GM12878 (cell line): ENCODE results near the gene DMD. TPM values are rescaled to one million over a fixed set of nuclear protein-coding genes. Genes with fewer than 3 reads are reported as not detected.

Experiments
- ATAC-seq: fragments of 200-7000 bp; cut with Tn5 transposase; 3 replicates; pipeline ENCODE4 v1.9.1; 2020; ENCODE audit warnings: mild to moderate bottlenecking, moderate library complexity
- BruUV-seq: library from RNA; stranded (reverse); fragments of 400-500 nt; replicated peaks from 2 replicates; lab custom pipeline; 2021; lab: Mats Ljungman, UMichigan
- CTCF ChIA-PET: fragments of 300-600 bp; sonication (Branson Sonifier 250); formaldehyde crosslinking; extraction: SDS; loops from one replicate; lab custom pipeline; 2021; ENCODE audit warnings: inconsistent platforms; lab: Yijun Ruan, JAX
- POLR2A ChIA-PET: fragments of 350-600 bp; formaldehyde crosslinking; extraction: SDS; loops from one replicate; lab custom pipeline; 2021; ENCODE audit warnings: inconsistent platforms; lab: Charles Lee
- RAD21 ChIA-PET: fragments of 300-600 bp; sonication (Branson Sonifier 250); formaldehyde crosslinking; loops from one replicate; lab custom pipeline; 2023; ENCODE audit warnings: antibody characterized with exemption; ENCODE audit not compliant: unreplicated experiment; lab: Charles Lee
- SMC1A ChIA-PET: fragments of 300-600 bp; sonication (Branson Sonifier 250); formaldehyde crosslinking; loops from one replicate; lab custom pipeline; 2023; ENCODE audit not compliant: unreplicated experiment, uncharacterized antibody; lab: Charles Lee
- DNase-seq: peaks from one replicate; pipeline ENCODE4 v3.0.0-alpha.2; 2011; ENCODE audit warnings: low read depth, low spot score
- FAIRE-seq: peaks from 3 replicates; lab custom pipeline; 2011; peaks lifted over from hg19 to GRCh38; lab: Jason Lieb, UNC
- H2AFZ ChIP-seq: 2 replicates; pipeline ENCODE4 v1.6.0; 2011; ENCODE audit warnings: low read depth, low read length, control low read depth; ENCODE audit not compliant: control insufficient read depth
- H3K27ac ChIP-seq: 2 replicates; pipeline ENCODE4 v1.5.1; 2011; ENCODE audit warnings: control low read depth; ENCODE audit not compliant: control insufficient read depth, insufficient read depth
- H3K27me3 ChIP-seq, 2 experiments: replicated peaks in 1 of 2; 2 replicates each; pipeline versions ENCODE4 v1.6.0 to v1.6.1; 2011; ENCODE audit warnings: low read length in 1 of 2; ENCODE audit not compliant: control insufficient read depth in 2 of 2, insufficient read depth in 2 of 2
- H3K36me3 ChIP-seq, 2 experiments: 2 replicates each; pipeline ENCODE4 v1.5.1; 2011; ENCODE audit warnings: low read length in 1 of 2; ENCODE audit not compliant: control insufficient read depth in 2 of 2, insufficient read depth in 2 of 2
- H3K4me1 ChIP-seq: 2 replicates; pipeline ENCODE4 v1.6.1; 2011; ENCODE audit warnings: mild to moderate bottlenecking, low read length, moderate library complexity, mixed read lengths; ENCODE audit not compliant: control insufficient read depth, insufficient read depth
- H3K4me2 ChIP-seq: 2 replicates; pipeline ENCODE4 v1.6.0; 2011; ENCODE audit warnings: control low read depth; ENCODE audit not compliant: control insufficient read depth, insufficient read depth
- H3K4me3 ChIP-seq: fragments of 200-600 bp; sonication (generic); 2 replicates; pipeline ENCODE4 v1.5.1; 2016
- H3K79me2 ChIP-seq: 2 replicates; pipeline ENCODE4 v1.6.0; 2011; ENCODE audit warnings: low read length; ENCODE audit not compliant: control insufficient read depth, insufficient read depth
- H3K9ac ChIP-seq: 2 replicates; pipeline ENCODE4 v1.8.0; 2011; ENCODE audit warnings: low read length, control low read depth, mixed read lengths; ENCODE audit not compliant: control insufficient read depth, insufficient read depth
- H3K9me3 ChIP-seq: replicated peaks from 3 replicates; pipeline ENCODE4 v1.5.1; 2011; ENCODE audit warnings: mild to moderate bottlenecking, low read length; ENCODE audit not compliant: control insufficient read depth, insufficient read depth
- H4K20me1 ChIP-seq: 2 replicates; pipeline ENCODE4 v1.6.0; 2011; ENCODE audit not compliant: control insufficient read depth, insufficient read depth
- CBFB ChIP-seq: IDR thresholded peaks from 2 replicates; pipeline ENCODE4 v1.6.1; 2016; ENCODE audit warnings: antibody characterized with exemption, low read depth
- FOXK2 ChIP-seq: fragments of 450-650 bp; IDR thresholded peaks from 2 replicates; pipeline ENCODE4 v1.6.1; 2017; ENCODE audit warnings: mild to moderate bottlenecking, moderate library complexity
- KAT2A ChIP-seq: conservative IDR thresholded peaks from 2 replicates; pipeline ENCODE4 v1.6.1; 2011; ENCODE audit warnings: low read depth, low read length; ENCODE audit not compliant: control insufficient read depth
- PAX8 ChIP-seq: fragments of 450-650 bp; IDR thresholded peaks from 2 replicates; pipeline ENCODE4 v1.6.1; 2017; ENCODE audit warnings: mild to moderate bottlenecking, moderate library complexity
- RUNX3 ChIP-seq: IDR thresholded peaks from 2 replicates; pipeline ENCODE4 v1.6.1; 2012; ENCODE audit warnings: low read length, inconsistent platforms
- SIX5 ChIP-seq: IDR thresholded peaks from 2 replicates; pipeline ENCODE4 v1.6.1; 2011; ENCODE audit warnings: mild to moderate bottlenecking, low read depth, low read length, moderate library complexity; ENCODE audit not compliant: severe bottlenecking
- SMAD1 ChIP-seq: fragments of 450-650 bp; IDR thresholded peaks from 2 replicates; pipeline ENCODE4 v1.6.1; 2018; ENCODE audit warnings: mild to moderate bottlenecking, low read depth; ENCODE audit not compliant: partially characterized antibody
- SP1 ChIP-seq: IDR thresholded peaks from one replicate; pipeline ENCODE4 v1.6.1; 2011; ENCODE audit warnings: low read depth, low read length
- WRNIP1 ChIP-seq: IDR thresholded peaks from 2 replicates; pipeline ENCODE4 v1.6.1; 2011; ENCODE audit warnings: low read depth, low read length, improper control_type of control experiment, borderline replicate concordance
- ZNF384 ChIP-seq: IDR thresholded peaks from 2 replicates; pipeline ENCODE4 v1.6.1; 2012; ENCODE audit warnings: low read depth, mild to moderate bottlenecking, low read length, improper control_type of control experiment, borderline replicate concordance
- in situ Hi-C: fragments of 300-500 bp; cut with MboI; formaldehyde crosslinking; loops from 9 replicates; pipeline ENCODE4 v1.14.3; 2018; ENCODE audit warnings: mixed read lengths
- intact Hi-C: fragments of 100-400 bp; cut with micrococcal nuclease; formaldehyde crosslinking; loops from one replicate; pipeline ENCODE4 v1.14.2; 2022; ENCODE audit not compliant: unreplicated experiment
- polyA plus RNA-seq, 11 experiments: library from polyadenylated mRNA; depleted of rRNA in 4 of 11; unstranded in 6 of 11; stranded (reverse) in 5 of 11; fragments of >200 nt; fragmentation: Nextera tagmentation in 4 of 11; fragmentation: Illumina TruSeq in 1 of 11; extraction: Ambion mirVana in 4 of 11; extraction: Trizol in 1 of 11; gene quantifications; 1 replicate in 1 of 11; 2 replicates in 10 of 11; pipeline versions ENCODE4 v1.2.1 to v1.2.3, GENCODE V29; 2011 to 2016; ENCODE audit warnings: inconsistent platforms in 2 of 11, missing spikeins in 2 of 11, low read depth in 1 of 11
- total RNA-seq, 4 experiments: library from RNA; depleted of rRNA in 3 of 4; stranded (reverse); fragments of >200 nt in 3 of 4; fragmentation: Illumina TruSeq in 1 of 4; extraction: Trizol in 1 of 4; gene quantifications; 2 replicates each; pipeline versions ENCODE4 v1.2.1 to v1.2.3, GENCODE V29; 2013 to 2021
- TF ChIP-seq, protein P1 (sequence below): fragments of 450-650 bp; IDR thresholded peaks from 2 replicates; pipeline ENCODE4 v1.6.1; 2017; ENCODE audit warnings: mild to moderate bottlenecking, moderate library complexity
- TF ChIP-seq, protein P2 (sequence below): fragments of 450-650 bp; IDR thresholded peaks from 2 replicates; pipeline ENCODE4 v1.6.1; 2018; ENCODE audit warnings: mild to moderate bottlenecking, low read depth, moderate library complexity; ENCODE audit not compliant: partially characterized antibody

DMD gene
- total and polyA plus RNA-seq, 10 of the 15 experiments (the other 5 are each of a cell fraction or from before 2014, with no cell fraction given): 1.4 to 24.3 (median 4.3) TPM

- TF ChIP-seq WRNIP1: no peak
- no peak for TF ChIP-seq PAX8
- TF ChIP-seq, protein P1, sequence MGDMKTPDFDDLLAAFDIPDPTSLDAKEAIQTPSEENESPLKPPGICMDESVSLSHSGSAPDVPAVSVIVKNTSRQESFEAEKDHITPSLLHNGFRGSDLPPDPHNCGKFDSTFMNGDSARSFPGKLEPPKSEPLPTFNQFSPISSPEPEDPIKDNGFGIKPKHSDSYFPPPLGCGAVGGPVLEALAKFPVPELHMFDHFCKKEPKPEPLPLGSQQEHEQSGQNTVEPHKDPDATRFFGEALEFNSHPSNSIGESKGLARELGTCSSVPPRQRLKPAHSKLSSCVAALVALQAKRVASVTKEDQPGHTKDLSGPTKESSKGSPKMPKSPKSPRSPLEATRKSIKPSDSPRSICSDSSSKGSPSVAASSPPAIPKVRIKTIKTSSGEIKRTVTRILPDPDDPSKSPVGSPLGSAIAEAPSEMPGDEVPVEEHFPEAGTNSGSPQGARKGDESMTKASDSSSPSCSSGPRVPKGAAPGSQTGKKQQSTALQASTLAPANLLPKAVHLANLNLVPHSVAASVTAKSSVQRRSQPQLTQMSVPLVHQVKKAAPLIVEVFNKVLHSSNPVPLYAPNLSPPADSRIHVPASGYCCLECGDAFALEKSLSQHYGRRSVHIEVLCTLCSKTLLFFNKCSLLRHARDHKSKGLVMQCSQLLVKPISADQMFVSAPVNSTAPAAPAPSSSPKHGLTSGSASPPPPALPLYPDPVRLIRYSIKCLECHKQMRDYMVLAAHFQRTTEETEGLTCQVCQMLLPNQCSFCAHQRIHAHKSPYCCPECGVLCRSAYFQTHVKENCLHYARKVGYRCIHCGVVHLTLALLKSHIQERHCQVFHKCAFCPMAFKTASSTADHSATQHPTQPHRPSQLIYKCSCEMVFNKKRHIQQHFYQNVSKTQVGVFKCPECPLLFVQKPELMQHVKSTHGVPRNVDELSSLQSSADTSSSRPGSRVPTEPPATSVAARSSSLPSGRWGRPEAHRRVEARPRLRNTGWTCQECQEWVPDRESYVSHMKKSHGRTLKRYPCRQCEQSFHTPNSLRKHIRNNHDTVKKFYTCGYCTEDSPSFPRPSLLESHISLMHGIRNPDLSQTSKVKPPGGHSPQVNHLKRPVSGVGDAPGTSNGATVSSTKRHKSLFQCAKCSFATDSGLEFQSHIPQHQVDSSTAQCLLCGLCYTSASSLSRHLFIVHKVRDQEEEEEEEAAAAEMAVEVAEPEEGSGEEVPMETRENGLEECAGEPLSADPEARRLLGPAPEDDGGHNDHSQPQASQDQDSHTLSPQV: no peak
- no peak for TF ChIP-seq ZNF384
Observed at GRCh38 chrX:31656013-31656412, 1555.3 kb downstream of the DMD start (continued).

DNA sequence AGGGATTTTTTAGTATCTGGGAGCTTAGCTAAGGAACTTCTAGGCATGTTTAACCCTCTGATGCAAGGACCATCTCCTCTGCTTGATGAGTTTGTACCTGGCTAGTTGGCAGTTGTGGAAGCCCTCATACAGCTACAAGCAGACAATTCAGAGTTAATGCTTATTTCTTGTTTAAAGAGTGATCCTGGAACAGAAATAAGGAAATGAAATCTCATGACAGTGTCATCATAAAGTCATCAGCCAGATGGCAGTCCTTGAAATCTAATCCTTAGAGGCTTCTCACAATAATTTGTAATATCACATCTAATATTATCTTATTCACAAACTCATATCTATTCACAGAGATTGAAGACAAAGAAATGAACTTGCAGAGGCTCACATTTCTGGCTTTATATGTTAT, 1557.9 kb downstream of the DMD start:
- Histone ChIP-seq H3K4me3 (no peak overlapping the region), H3K79me2 (no peaks in the 10 kb centered on the region), H3K36me3 (no peaks in the 10 kb centered on the region), H2AFZ (no peak overlapping the region), H3K27ac (no peak overlapping the region), H3K4me2 (no peak overlapping the region), H4K20me1 (no peaks in the 10 kb centered on the region), H3K27me3 (no peaks in the 10 kb centered on the region), H3K9me3 (no peaks in the 10 kb centered on the region), H3K4me1 (no peaks in the 10 kb centered on the region), H3K9ac (no peak overlapping the region)
- ChIA-PET RAD21 (interaction anchor here (1.3 kb wide), 1 partner anchor 614 kb away, joined by 3 read pairs; no protein-coding TSS in a partner anchor), CTCF (interaction anchor here (1.1 to 1.6 kb wide), 2 partner anchors 12 to 438 kb away, joined by 3 to 4 read pairs; no protein-coding TSS in a partner anchor), SMC1A (interaction anchor here (1.1 to 11.3 kb wide), 7 partner anchors 21 to 614 kb away, joined by 3 to 147 read pairs (median 4); no protein-coding TSS in a partner anchor), POLR2A (no interaction called here)
- ATAC-seq: peak; percentile 61
- in situ Hi-C loops: loop anchor here (10.0 kb wide), 2 partner anchors 449 to 919 kb away; no protein-coding TSS in a partner anchor
- TF ChIP-seq SMAD1 (no peak), CBFB (no peak), FOXK2 (no peak), RUNX3 (no peak), SIX5 (no peak), SP1 (no peak), KAT2A (no peak)
- TF ChIP-seq, protein P1: no peak
- TF ChIP-seq, protein P2, sequence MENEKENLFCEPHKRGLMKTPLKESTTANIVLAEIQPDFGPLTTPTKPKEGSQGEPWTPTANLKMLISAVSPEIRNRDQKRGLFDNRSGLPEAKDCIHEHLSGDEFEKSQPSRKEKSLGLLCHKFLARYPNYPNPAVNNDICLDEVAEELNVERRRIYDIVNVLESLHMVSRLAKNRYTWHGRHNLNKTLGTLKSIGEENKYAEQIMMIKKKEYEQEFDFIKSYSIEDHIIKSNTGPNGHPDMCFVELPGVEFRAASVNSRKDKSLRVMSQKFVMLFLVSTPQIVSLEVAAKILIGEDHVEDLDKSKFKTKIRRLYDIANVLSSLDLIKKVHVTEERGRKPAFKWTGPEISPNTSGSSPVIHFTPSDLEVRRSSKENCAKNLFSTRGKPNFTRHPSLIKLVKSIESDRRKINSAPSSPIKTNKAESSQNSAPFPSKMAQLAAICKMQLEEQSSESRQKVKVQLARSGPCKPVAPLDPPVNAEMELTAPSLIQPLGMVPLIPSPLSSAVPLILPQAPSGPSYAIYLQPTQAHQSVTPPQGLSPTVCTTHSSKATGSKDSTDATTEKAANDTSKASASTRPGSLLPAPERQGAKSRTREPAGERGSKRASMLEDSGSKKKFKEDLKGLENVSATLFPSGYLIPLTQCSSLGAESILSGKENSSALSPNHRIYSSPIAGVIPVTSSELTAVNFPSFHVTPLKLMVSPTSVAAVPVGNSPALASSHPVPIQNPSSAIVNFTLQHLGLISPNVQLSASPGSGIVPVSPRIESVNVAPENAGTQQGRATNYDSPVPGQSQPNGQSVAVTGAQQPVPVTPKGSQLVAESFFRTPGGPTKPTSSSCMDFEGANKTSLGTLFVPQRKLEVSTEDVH: no peak
- BruUV-seq: no TSS peak
- no peak for DNase-seq
- intact Hi-C loops: loop anchor here (10.0 kb wide), 1 partner anchor 209 kb away; no protein-coding TSS in a partner anchor
- no peak for FAIRE-seq
